Right ventricle myocardium inferior (tissue), 1 donor: ENCODE measurements around the gene NDUFA1. TPM values are rescaled to one million over a fixed set of nuclear protein-coding genes. Genes with fewer than 3 reads are reported as not detected.
"Not testable (repeated sequence)": the region's sequence is repeated elsewhere in the genome, so short reads cannot be mapped to it uniquely, and the experiment has no call there.

ENCODE experiments used
- ATAC-seq: fragments of 200-7000 bp; cut with Tn5 transposase; one replicate; pipeline ENCODE4 v1.9.1; 2020; ENCODE audit warnings: mild to moderate bottlenecking, moderate library complexity
- DNase-seq: peaks from one replicate; pipeline ENCODE4 v3.0.0; 2021; ENCODE audit errors: missing footprints
- intact Hi-C: fragments of 100-400 bp; cut with DNase I; formaldehyde crosslinking; loops from one replicate; pipeline ENCODE4 v1.11.0; 2022
- long read RNA-seq: library from polyadenylated mRNA; unstranded; transcript quantifications from one replicate; pipeline ENCODE4 v2.0.0, GENCODE V29; 2021
- total RNA-seq: library from RNA; stranded (reverse); fragmentation: NEBNext Ultra II Directional; extraction: Animal tissue kit (Norgen Biotek cat#: 25700); gene quantifications from one replicate; pipeline ENCODE4 v1.2.1, GENCODE V29; 2021
- donor health status: DM: no; HTN: yes; CAD: no; lungs with severe emphysema.

NDUFA1 gene
- total RNA-seq: 683 TPM
- long read RNA-seq, transcript NDUFA1-201 (3 exons, 766 nt): major isoform, 353 of 569 reads
- long read RNA-seq, partial matches to known transcripts: 216 of 569 reads
- long read RNA-seq, other reads (novel, unspliced or antisense): 0 of 569 reads

- intact Hi-C loops: loop anchor here (1.0 to 5.0 kb wide), 2 partner anchors 18 to 299 kb away; partner anchors contain the start of gene UBE2A
- ATAC-seq (peak; percentile 99), DNase-seq (peak; percentile 93)
Observed at GRCh38 chrX:119871599-119872395, at the start of gene NDUFA1, which contains the start of gene RNF113A. NDUFA1 (plus strand) TSS chrX:119871832; CDS start chrX:119871912, 80 bp downstream. RNF113A (minus strand) TSS chrX:119871733; CDS start chrX:119871613, 120 bp downstream.

- ATAC-seq, DNase-seq, intact Hi-C loops: not testable (repeated sequence)
Observed at GRCh38 chrX:119824221-119824620, 47.4 kb upstream of the NDUFA1 start.

GRCh38 chrX:119826399-119826959, 45.2 kb upstream of the NDUFA1 start:
- no peak for ATAC-seq

GRCh38 chrX:119828446-119828845, 43.2 kb upstream of the NDUFA1 start:
- DNase-seq (no peak), ATAC-seq (no peak)
- intact Hi-C loops: no loop called here

More at GRCh38 chrX:119826399-119826959, 45.2 kb upstream of the NDUFA1 start:
- no peak for DNase-seq
- intact Hi-C loops: no loop called here

- ATAC-seq (no peak), DNase-seq (no peak)
- intact Hi-C loops: no loop called here
Observed at GRCh38 chrX:119833905-119834304, 37.7 kb upstream of the NDUFA1 start.

- DNase-seq: peak; percentile 96
- ATAC-seq: peak; percentile 98
- intact Hi-C loops: loop anchor here (1.0 to 5.0 kb wide), 2 partner anchors 19 to 60 kb away; partner anchors contain the start of genes NDUFA1, RNF113A and RPL39
Observed at GRCh38 chrX:119852382-119853353, 19.0 kb upstream of the NDUFA1 start, which contains the start of gene UPF3B. UPF3B (minus strand) TSS chrX:119852963; CDS start chrX:119852928, 35 bp downstream.

GRCh38 chrX:119853444-119853843, 18.2 kb upstream of the NDUFA1 start:
- DNase-seq: no peak
- intact Hi-C loops: loop anchor here (1.0 to 5.0 kb wide), 2 partner anchors 18 to 61 kb away; partner anchors contain the start of genes NDUFA1, RNF113A and RPL39
- ATAC-seq: no peak

GRCh38 chrX:119870626-119871131, 953 bp upstream of the NDUFA1 start:
- DNase-seq (no peak), ATAC-seq (peak; percentile 30)
- intact Hi-C loops: loop anchor here (1.0 to 5.0 kb wide), 2 partner anchors 17 to 298 kb away; partner anchors contain the start of gene UBE2A

- intact Hi-C loops: loop anchor here (1.0 to 5.0 kb wide), 2 partner anchors 18 to 299 kb away; partner anchors contain the start of gene UBE2A
- DNase-seq: no peak
- ATAC-seq: peak; percentile 24
Observed at GRCh38 chrX:119871245-119871598, 410 bp upstream of the NDUFA1 start.

GRCh38 chrX:119878740-119879139, 7.1 kb downstream of the NDUFA1 start:
- no peak for DNase-seq
- no peak for ATAC-seq
- intact Hi-C loops: no loop called here

- DNase-seq: no peak
- intact Hi-C loops: no loop called here
Observed at GRCh38 chrX:119880076-119880475, 8.4 kb downstream of the NDUFA1 start.

GRCh38 chrX:119880552-119881437, 9.2 kb downstream of the NDUFA1 start:
- ATAC-seq (peak; percentile 75), DNase-seq (no peak)
- intact Hi-C loops: no loop called here

More at GRCh38 chrX:119880076-119880475, 8.4 kb downstream of the NDUFA1 start:
- no peak for ATAC-seq

- DNase-seq (no peak), ATAC-seq (no peak)
- intact Hi-C loops: no loop called here
Observed at GRCh38 chrX:119885554-119886428, 14.2 kb downstream of the NDUFA1 start.

GRCh38 chrX:119887721-119888425, 16.2 kb downstream of the NDUFA1 start:
- DNase-seq (peak; percentile 84), ATAC-seq (peak; percentile 80)
- intact Hi-C loops: no loop called here

GRCh38 chrX:119890626-119891025, 19.0 kb downstream of the NDUFA1 start:
- intact Hi-C loops, DNase-seq, ATAC-seq: not testable (repeated sequence)
